Esophagus mucosa (tissue), 1 donor: Measurements from ENCODE around the gene CDC20. TPM values are rescaled to one million over a fixed set of nuclear protein-coding genes. Genes with fewer than 3 reads are reported as not detected.

ENCODE experiments used
- ATAC-seq: fragments of 200-7000 bp; cut with Tn5 transposase; one replicate; pipeline ENCODE4 v1.9.1; 2020
- total RNA-seq: library from RNA; stranded (reverse); gene quantifications from one replicate; pipeline ENCODE4 v1.2.4, GENCODE V29; 2023
- donor health status: DM: yes; HTN: yes; CAD: no.

The CDC20 gene
- total RNA-seq = 76.2 TPM

DNA sequence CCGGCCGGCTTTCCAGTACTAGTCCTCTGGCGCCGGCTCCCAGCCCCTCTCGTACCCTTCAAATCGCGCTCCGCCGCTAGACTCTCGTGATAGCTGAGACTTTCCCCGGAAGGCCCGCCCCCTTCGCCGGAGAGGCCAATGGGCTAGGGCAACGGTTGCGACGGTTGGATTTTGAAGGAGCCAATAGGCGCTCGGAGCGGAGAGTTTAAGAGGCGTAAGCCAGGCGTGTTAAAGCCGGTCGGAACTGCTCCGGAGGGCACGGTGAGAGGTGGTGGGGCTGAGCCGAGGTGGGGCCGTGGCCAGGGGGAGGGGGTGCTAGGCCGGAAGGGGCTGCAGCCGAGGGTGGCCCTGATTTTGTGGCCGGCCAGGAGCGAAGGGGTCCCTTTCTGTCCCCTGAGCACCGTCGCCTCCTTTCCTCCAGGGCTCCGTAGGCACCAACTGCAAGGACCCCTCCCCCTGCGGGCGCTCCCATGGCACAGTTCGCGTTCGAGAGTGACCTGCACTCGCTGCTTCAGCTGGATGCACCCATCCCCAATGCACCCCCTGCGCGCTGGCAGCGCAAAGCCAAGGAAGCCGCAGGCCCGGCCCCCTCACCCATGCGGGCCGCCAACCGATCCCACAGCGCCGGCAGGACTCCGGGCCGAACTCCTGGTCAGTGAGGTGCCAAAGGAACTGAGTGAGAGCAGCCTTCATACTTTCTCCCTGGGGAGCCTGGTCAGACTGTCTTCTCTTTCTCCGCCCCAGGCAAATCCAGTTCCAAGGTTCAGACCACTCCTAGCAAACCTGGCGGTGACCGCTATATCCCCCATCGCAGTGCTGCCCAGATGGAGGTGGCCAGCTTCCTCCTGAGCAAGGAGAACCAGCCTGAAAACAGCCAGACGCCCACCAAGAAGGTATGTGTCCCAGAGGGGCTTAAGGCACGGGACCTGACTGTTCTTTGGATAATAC is at the start of gene CDC20:
Gene CDC20, plus strand, starts transcription at position 236 of the 948 bp plus-strand sequence. Its CDS starts 235 bp downstream, at position 471.
- peak; percentile 96 for ATAC-seq

DNA sequence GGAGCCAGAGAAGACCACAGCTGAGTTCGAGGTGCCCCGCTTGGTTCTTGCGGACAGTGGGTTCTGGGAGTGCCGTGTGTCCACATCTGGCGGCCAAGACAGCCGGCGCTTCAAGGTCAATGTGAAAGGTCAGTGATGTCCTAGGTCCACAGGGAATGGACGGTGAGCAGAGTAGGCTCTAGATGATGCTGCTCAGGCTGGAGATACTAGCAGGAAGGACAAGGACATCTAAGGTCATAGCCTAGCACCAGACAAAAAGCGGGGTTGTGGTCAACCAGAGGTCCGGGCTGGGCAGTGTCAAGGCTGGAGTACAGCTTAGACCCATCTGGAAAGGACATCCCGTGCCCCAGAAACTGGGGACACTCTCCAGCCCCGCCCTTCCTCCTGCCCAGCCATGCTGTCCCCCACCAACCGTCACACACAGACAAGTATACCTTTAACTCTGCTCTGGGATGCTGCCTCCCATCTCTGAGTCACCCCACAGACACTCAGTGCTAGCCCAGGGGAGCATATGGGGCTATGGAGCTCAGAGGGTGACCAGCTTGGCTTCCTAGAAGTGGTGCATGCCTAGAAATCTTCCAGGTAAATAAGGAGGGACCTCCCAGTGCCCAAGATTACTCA is 49.3 kb upstream of the CDC20 start:
- no peak for ATAC-seq

GRCh38 chr1:43311521-43311920 is 47.3 kb upstream of the CDC20 start:
- no peak for ATAC-seq

DNA sequence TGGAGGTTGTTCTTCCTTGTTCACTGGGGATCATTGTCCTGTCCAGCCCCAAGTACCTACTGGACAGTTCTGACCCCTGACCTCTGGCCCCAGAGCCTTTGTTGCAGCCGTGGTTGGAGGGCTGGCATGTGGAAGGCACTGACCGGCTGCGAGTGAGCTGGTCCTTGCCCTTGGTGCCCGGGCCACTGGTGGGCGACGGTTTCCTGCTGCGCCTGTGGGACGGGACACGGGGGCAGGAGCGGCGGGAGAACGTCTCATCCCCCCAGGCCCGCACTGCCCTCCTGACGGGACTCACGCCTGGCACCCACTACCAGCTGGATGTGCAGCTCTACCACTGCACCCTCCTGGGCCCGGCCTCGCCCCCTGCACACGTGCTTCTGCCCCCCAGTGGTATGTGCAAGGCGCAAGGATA is 46.6 kb upstream of the CDC20 start:
- no peak for ATAC-seq

DNA sequence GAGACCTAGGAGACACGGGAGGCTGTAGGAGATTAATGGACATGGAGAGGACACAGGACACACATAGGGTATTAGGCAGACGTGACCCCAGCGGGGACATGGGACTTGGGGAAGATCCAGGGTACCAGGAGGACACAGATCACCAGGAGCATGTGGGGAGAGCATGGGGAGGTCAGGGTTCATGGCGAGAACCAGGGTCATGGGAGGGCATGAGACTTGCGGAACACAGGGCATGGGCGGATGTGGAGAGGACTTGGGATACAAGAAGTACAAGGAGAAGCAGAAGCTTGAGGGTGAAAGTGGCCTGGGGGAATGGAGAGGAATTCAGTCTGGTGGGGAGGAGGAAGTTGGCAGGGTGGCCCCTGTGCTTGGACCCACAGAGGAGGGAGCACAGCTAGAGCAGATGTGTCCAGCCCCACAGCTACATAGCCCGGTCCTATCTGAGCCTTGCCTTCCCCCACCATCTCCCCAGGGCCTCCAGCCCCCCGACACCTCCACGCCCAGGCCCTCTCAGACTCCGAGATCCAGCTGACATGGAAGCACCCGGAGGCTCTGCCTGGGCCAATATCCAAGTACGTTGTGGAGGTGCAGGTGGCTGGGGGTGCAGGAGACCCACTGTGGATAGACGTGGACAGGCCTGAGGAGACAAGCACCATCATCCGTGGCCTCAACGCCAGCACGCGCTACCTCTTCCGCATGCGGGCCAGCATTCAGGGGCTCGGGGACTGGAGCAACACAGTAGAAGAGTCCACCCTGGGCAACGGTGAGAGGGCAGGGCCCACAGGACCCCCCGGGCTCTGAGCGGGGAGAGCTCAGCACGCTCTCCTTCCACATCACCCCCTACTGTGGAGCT is 45.9 kb upstream of the CDC20 start:
- ATAC-seq = peak; percentile 6

GRCh38 chr1:43313771-43314170 is 45.0 kb upstream of the CDC20 start:
- peak; percentile 64 for ATAC-seq

- ATAC-seq = no peak
Measured at GRCh38 chr1:43314233-43314632, 44.5 kb upstream of the CDC20 start.

GRCh38 chr1:43315481-43315880 is 43.3 kb upstream of the CDC20 start:
- no peak for ATAC-seq

DNA sequence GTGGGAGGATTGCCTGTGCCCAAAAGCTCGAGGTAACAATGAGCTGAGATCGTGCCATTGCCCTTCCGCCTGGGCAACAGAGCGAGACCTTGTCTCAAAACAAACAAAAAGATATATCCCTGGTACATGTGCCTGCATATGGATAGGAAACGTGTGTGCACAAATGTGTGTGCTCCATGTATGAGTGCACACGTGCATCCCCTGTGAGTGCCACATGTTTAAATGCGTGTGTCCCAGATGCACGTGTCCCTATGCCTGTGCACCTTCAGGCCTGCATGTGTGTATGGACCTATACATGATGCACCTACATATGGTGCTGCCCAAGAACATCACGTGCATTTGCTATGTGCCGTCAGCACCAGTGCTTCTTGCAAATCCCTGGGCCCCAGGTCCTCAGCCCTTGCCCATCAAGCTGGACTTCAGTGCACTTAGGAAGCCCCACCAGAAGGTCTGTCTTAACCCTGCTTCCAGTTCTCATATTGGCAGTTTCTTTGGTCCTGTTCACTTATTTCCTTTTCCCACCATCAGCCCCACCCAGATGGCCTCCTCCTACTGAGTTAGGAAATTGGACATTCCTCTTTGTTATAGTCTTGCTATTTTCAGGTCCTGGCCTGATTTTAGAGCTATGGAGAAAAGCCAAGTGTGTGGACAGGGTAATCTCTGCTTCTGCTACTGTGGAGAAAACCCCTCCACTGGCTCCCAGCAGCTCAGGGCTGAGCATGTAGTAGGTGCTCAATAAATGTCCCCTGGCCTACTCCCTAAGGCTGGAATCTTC is 42.6 kb upstream of the CDC20 start:
- ATAC-seq = no peak

- ATAC-seq = no peak
Measured at GRCh38 chr1:43316738-43317520, 41.9 kb upstream of the CDC20 start.

DNA sequence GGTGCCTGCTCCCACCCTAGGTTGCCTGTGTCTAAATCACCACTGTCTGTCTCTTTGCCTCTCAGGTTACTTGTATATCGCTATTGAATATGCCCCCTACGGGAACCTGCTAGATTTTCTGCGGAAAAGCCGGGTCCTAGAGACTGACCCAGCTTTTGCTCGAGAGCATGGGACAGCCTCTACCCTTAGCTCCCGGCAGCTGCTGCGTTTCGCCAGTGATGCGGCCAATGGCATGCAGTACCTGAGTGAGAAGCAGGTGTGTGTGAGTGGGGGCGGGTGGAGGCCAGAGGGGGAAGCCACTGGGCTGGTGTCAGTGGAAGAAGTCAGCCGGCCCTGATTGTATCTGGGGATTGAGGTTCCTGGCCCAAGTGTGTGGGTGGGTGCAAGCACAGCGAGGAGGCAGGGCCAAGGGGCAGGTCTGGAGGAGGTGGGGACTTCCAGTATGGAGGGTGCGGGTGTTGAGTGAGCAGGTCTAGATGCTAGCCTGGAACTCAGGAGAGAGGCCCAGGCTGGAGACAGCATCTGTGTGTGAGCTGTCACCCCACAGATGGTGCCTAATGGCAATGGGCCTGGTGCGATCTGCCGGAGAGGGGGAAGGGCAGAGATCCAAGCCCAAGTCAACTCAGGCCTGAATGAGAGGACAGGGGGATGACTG is 40.8 kb upstream of the CDC20 start:
- ATAC-seq = no peak

GRCh38 chr1:43318831-43319230 is 40.0 kb upstream of the CDC20 start:
- no peak for ATAC-seq

DNA sequence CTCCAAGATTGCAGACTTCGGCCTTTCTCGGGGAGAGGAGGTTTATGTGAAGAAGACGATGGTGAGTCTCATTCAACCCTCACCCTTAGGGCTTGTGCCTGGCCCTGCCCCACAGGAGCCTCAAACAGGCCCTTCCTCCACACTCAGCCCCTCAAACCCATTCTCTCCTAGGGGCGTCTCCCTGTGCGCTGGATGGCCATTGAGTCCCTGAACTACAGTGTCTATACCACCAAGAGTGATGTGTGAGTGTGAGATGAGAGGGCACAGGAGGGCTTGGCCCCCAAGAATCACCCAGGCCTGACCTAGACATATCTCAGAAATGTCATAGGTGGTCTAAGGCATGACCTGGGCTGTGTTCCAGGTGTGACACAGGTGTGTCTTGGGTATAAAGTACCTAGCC is 39.5 kb upstream of the CDC20 start:
- no peak for ATAC-seq

- ATAC-seq = no peak
Measured at GRCh38 chr1:43319766-43320165, 39.0 kb upstream of the CDC20 start.

- ATAC-seq = peak; percentile 71
Measured at GRCh38 chr1:43321331-43321891, 37.4 kb upstream of the CDC20 start.

- ATAC-seq = no peak
Measured at GRCh38 chr1:43322506-43322905, 36.3 kb upstream of the CDC20 start.

DNA sequence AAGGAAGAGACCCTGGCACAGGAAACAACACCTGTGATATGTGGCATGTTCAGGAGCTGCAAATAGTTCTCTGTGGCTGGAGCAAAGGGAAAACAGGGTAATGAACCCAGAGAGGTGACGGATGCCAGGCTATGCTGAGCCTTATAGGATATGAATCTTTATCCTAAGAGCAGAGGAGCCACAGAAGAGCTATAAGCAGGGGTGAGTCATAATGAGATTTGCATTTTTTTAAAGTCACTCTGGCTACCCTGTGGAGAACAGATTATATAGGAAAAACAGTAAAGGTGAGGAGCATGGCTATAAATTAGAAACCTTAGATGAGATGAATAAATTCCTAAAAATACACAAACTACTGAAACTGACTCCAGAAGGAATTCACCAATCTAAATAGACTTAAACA is 34.0 kb upstream of the CDC20 start:
- peak; percentile 23 for ATAC-seq

GRCh38 chr1:43325381-43325780 is 33.4 kb upstream of the CDC20 start:
- ATAC-seq = no peak

DNA sequence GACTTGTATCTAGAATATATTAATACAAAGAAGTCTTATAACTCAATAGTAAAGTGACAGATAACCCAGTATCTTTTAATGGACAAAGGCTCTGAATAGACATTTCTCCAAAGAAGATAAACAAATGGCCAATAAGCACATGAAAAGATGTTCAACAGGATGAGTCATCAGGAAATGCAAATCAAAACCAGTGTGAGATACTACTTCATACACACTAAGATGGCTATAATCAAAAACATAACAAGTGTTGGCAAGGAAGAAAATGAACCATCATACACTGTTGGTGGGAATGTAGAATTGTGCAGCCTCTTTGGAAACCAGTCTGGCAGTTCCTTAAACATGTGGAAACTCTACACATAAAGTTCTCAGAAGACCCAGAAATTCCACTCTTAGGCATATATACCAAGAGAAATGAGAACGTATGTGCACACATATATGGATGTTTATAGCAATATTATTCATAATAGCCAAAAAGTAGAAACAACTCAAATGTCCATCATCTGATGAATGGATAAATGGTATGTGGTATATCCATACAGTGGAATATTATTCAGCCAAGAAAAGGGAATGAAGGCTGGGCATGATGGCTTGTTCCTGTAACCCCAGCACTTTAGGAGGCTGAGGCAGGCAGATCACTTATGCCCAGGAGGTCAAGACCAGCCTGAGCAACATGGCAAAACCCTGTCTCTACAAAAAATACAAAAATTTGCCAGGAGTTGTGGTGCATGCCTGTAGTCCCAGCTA is 31.1 kb upstream of the CDC20 start:
- no peak for ATAC-seq
